Liver (tissue), 9 donors: Measurements from ENCODE around the gene SIK3. TPM values are rescaled to one million over a fixed set of nuclear protein-coding genes. Genes with fewer than 3 reads are reported as not detected.

Source experiments
- DNase-seq: peaks from one replicate; pipeline ENCODE4 v3.0.0-alpha.2; 2017; ENCODE audit warnings: low spot score
- H3K27ac ChIP-seq, 2 donors: one replicate each; pipeline ENCODE4 v1.7.0; 2013; ENCODE audit warnings: inconsistent platforms in 2 of 2, low read length in 2 of 2, control low read depth in 1 of 2, low read depth in 1 of 2, mild to moderate bottlenecking in 1 of 2
- H3K27me3 ChIP-seq, 4 donors: one replicate each; pipeline versions ENCODE4 v1.6.1 to v1.7.0; 2013; ENCODE audit warnings: low read length in 3 of 4, inconsistent platforms in 1 of 4, mild to moderate bottlenecking in 1 of 4, moderate library complexity in 1 of 4; ENCODE audit not compliant: control insufficient read depth in 4 of 4, insufficient read depth in 4 of 4
- H3K36me3 ChIP-seq, 4 donors: one replicate each; pipeline versions ENCODE4 v1.6.1 to v1.7.0; 2013; ENCODE audit warnings: low read length in 3 of 4, mild to moderate bottlenecking in 3 of 4, low read depth in 1 of 4, moderate library complexity in 1 of 4; ENCODE audit not compliant: control insufficient read depth in 4 of 4, insufficient read depth in 3 of 4
- H3K4me1 ChIP-seq, 4 donors: one replicate each; pipeline versions ENCODE4 v1.6.1 to v1.7.0; 2013; ENCODE audit warnings: low read length in 3 of 4, mild to moderate bottlenecking in 3 of 4, moderate library complexity in 1 of 4; ENCODE audit not compliant: control insufficient read depth in 4 of 4, insufficient read depth in 4 of 4
- H3K4me3 ChIP-seq, 3 donors: one replicate each; pipeline versions ENCODE4 v1.6.1 to v1.7.0; 2013; ENCODE audit warnings: low read length in 3 of 3, control low read depth in 1 of 3, low read depth in 1 of 3, mild to moderate bottlenecking in 1 of 3
- H3K9ac ChIP-seq, 2 donors: one replicate each; pipeline ENCODE4 v1.7.0; 2013; ENCODE audit warnings: low read length in 2 of 2, mild to moderate bottlenecking in 2 of 2, moderate library complexity in 2 of 2, control low read depth in 1 of 2, low read depth in 1 of 2
- H3K9me3 ChIP-seq, 4 donors: one replicate each; pipeline versions ENCODE4 v1.6.1 to v1.7.0; 2013; ENCODE audit warnings: low read length in 3 of 4; ENCODE audit not compliant: control insufficient read depth in 4 of 4
- ATF3 ChIP-seq: IDR thresholded peaks from 2 replicates; pipeline ENCODE4 v1.6.1; 2016; ENCODE audit warnings: antibody characterized with exemption
- CTCF ChIP-seq: fragments of 150-350 bp; IDR thresholded peaks from 2 replicates; pipeline ENCODE4 v1.5.1; 2017; ENCODE audit warnings: improper control_type of control experiment, low read depth, low read length; ENCODE audit not compliant: missing input control
- EGR1 ChIP-seq, 2 donors: IDR thresholded peaks; 2 replicates each; pipeline ENCODE4 v1.6.1; 2016 to 2018; ENCODE audit warnings: antibody characterized with exemption in 2 of 2, low read depth in 2 of 2
- FOXA1 ChIP-seq: IDR thresholded peaks from 2 replicates; pipeline ENCODE4 v1.6.1; 2016; ENCODE audit warnings: antibody characterized with exemption
- FOXA2 ChIP-seq: IDR thresholded peaks from 2 replicates; pipeline ENCODE4 v1.6.1; 2016; ENCODE audit warnings: antibody characterized with exemption
- GABPA ChIP-seq, 2 donors: IDR thresholded peaks in 1 of 2; conservative IDR thresholded peaks in 1 of 2; 2 replicates each; pipeline ENCODE4 v1.6.1; 2016; ENCODE audit warnings: antibody characterized with exemption in 2 of 2, mild to moderate bottlenecking in 1 of 2, moderate library complexity in 1 of 2
- HNF4A ChIP-seq, 2 donors: conservative IDR thresholded peaks; 2 replicates each; pipeline ENCODE4 v1.6.1; 2016; ENCODE audit warnings: antibody characterized with exemption in 2 of 2, mild to moderate bottlenecking in 2 of 2
- HNF4G ChIP-seq: IDR thresholded peaks from 2 replicates; pipeline ENCODE4 v1.6.1; 2016; ENCODE audit warnings: antibody characterized with exemption
- JUND ChIP-seq, 2 donors: IDR thresholded peaks; 2 replicates each; pipeline ENCODE4 v1.6.1; 2016; ENCODE audit warnings: antibody characterized with exemption in 2 of 2
- MAX ChIP-seq: IDR thresholded peaks from 2 replicates; pipeline ENCODE4 v1.6.1; 2016; ENCODE audit warnings: antibody characterized with exemption
- NR2F2 ChIP-seq: IDR thresholded peaks from 2 replicates; pipeline ENCODE4 v1.6.1; 2016; ENCODE audit warnings: antibody characterized with exemption
- RAD21 ChIP-seq, 2 donors: IDR thresholded peaks; 2 replicates each; pipeline ENCODE4 v1.6.1; 2016; ENCODE audit warnings: antibody characterized with exemption in 2 of 2, mild to moderate bottlenecking in 2 of 2
- REST ChIP-seq: IDR thresholded peaks from 2 replicates; pipeline ENCODE4 v1.6.1; 2016; ENCODE audit warnings: antibody characterized with exemption, mild to moderate bottlenecking
- RXRA ChIP-seq, 2 donors: IDR thresholded peaks; 2 replicates each; pipeline ENCODE4 v1.6.1; 2017 to 2018; ENCODE audit warnings: antibody characterized with exemption in 2 of 2, mild to moderate bottlenecking in 1 of 2
- SP1 ChIP-seq: IDR thresholded peaks from 2 replicates; pipeline ENCODE4 v1.6.1; 2018; ENCODE audit warnings: antibody characterized with exemption, mild to moderate bottlenecking
- TAF1 ChIP-seq: conservative IDR thresholded peaks from 2 replicates; pipeline ENCODE4 v1.6.1; 2016; ENCODE audit warnings: antibody characterized with exemption, mild to moderate bottlenecking
- YY1 ChIP-seq: IDR thresholded peaks from 2 replicates; pipeline ENCODE4 v1.6.1; 2016; ENCODE audit warnings: antibody characterized with exemption, mild to moderate bottlenecking
- ZBTB33 ChIP-seq: IDR thresholded peaks from 2 replicates; pipeline ENCODE4 v1.6.1; 2016; ENCODE audit warnings: antibody characterized with exemption
- WGBS: extraction: QIAGEN DNeasy Blood & Tissue Kit; methylation state at CpG from one replicate; pipeline ENCODE4 v1.1.7; 2013; 5-methylcytosine and 5-hydroxymethylcytosine counted together
- polyA plus RNA-seq, 2 donors: library from polyadenylated mRNA; stranded (reverse) in 1 of 2; unstranded in 1 of 2; fragments of 200-250 nt in 1 of 2; fragments of >200 nt in 1 of 2; fragmentation: Nextera tagmentation in 1 of 2; extraction: Ambion mirVana in 1 of 2; gene quantifications; one replicate each; pipeline versions ENCODE4 v1.2.1 to v1.2.3, GENCODE V29; 2013 to 2015
- total RNA-seq, 2 donors: library from RNA; depleted of rRNA; stranded (reverse); fragments of >200 nt; gene quantifications; one replicate each; pipeline ENCODE4 v1.2.3, GENCODE V29; 2014
- donor health status: healthy.
- donor health status: healthy.
- donor health status: healthy.
- donor health status: healthy.
- donor health status: healthy.

The SIK3 gene
- total and polyA plus RNA-seq, 4 donors, result 6.9 to 52.4 (median 14.4) TPM

GRCh38 chr11:116842909-116843308, 255.3 kb downstream of the SIK3 start:
- no peak for DNase-seq
- H3K4me1 ChIP-seq, result peaks cover 26 to 45% (median 38%) of the 10 kb centered on the region in 4 donors
- H3K27me3 ChIP-seq, result no peaks in the 10 kb centered on the region
- no peak overlapping the region for H3K9ac ChIP-seq
- no peaks in the 10 kb centered on the region for H3K9me3 ChIP-seq
- H3K4me3 ChIP-seq, result no peak overlapping the region
- peaks cover 5 to 40% (median 22%) of the 10 kb centered on the region in 4 donors for H3K36me3 ChIP-seq
- TF ChIP-seq HNF4A (conservative IDR thresholded peaks at IDR 0.05) (peak; percentile 10 to 43), JUND (IDR thresholded peaks at IDR 0.05) (no peak), FOXA1 (no peak), EGR1 (IDR thresholded peaks at IDR 0.05; ENCODE audit: low read depth in 2 of 2) (no peak), MAX (no peak), GABPA (IDR thresholded peaks at IDR 0.05 in 1 of 2, conservative IDR thresholded peaks at IDR 0.05 in 1 of 2) (no peak), FOXA2 (no peak), HNF4G (no peak), RAD21 (IDR thresholded peaks at IDR 0.05) (no peak), REST (no peak), ZBTB33 (no peak), ATF3 (no peak), RXRA (IDR thresholded peaks at IDR 0.05) (peak; percentile 6 to 13), SP1 (peak; percentile 33), YY1 (no peak)
- WGBS, result 47% methylated on average over 4 of the region's 4 CpGs
- H3K27ac ChIP-seq, result no peak overlapping the region

- no peak overlapping the region for H3K4me3 ChIP-seq
- peaks cover 28 to 48% (median 38%) of the 10 kb centered on the region in 4 donors for H3K4me1 ChIP-seq
- no peaks in the 10 kb centered on the region for H3K27me3 ChIP-seq
- TF ChIP-seq GABPA (IDR thresholded peaks at IDR 0.05 in 1 of 2, conservative IDR thresholded peaks at IDR 0.05 in 1 of 2), result no peak
- TF ChIP-seq HNF4A (conservative IDR thresholded peaks at IDR 0.05), result no peak
- no peak for TF ChIP-seq MAX
- TF ChIP-seq CTCF, result no peak
- TF ChIP-seq FOXA1, result no peak
- TF ChIP-seq TAF1, result no peak
- no peak for TF ChIP-seq EGR1 (IDR thresholded peaks at IDR 0.05; ENCODE audit: low read depth in 2 of 2)
- TF ChIP-seq HNF4G, result no peak
- no peak for TF ChIP-seq NR2F2
- no peak for TF ChIP-seq RAD21 (IDR thresholded peaks at IDR 0.05)
- TF ChIP-seq ZBTB33, result no peak
- TF ChIP-seq ATF3, result no peak
- TF ChIP-seq YY1, result no peak
- 97% methylated on average over 4 of the region's 4 CpGs for WGBS
- H3K36me3 ChIP-seq, result peaks cover 5 to 33% (median 19%) of the 10 kb centered on the region in 4 donors
- peak overlapping the region; percentile 40 to 54 for H3K27ac ChIP-seq
- DNase-seq, result no peak
- no peak overlapping the region for H3K9ac ChIP-seq
- H3K9me3 ChIP-seq, result no peaks in the 10 kb centered on the region
These were observed 256.1 kb downstream of the SIK3 start for GRCh38 chr11:116842117-116842516.
